GM21526 (cell line): ENCODE measurements around the gene SLC41A2.
A peak's percentile ranks its signal among the peaks of the same experiment; 100 is the strongest.
"Not testable (repeated sequence)": the region's sequence is repeated elsewhere in the genome, so short reads cannot be mapped to it uniquely, and the experiment has no call there.

Experiments
- ATAC-seq: cut with Tn5 transposase; IDR thresholded peaks from one replicate; pipeline ENCODE4 v1.9.1; 2021; ENCODE audit warnings: moderate library complexity; ENCODE audit not compliant: unreplicated experiment, low FRiP score

Gene SLC41A2

GRCh38 chr12:104958001-104958804, at the start of gene SLC41A2:
SLC41A2 (minus strand) TSS chr12:104958290; CDS start chr12:104928527, 29,763 bp downstream.
- peak; percentile 69 for ATAC-seq

GRCh38 chr12:105001476-105001875, 43.4 kb upstream of the SLC41A2 start:
- ATAC-seq = no peak

GRCh38 chr12:104999347-104999685, 41.2 kb upstream of the SLC41A2 start:
- no peak for ATAC-seq

- no peak for ATAC-seq
These were observed 40.6 kb upstream of the SLC41A2 start for GRCh38 chr12:104998423-104999346.

GRCh38 chr12:104997541-104997940, 39.5 kb upstream of the SLC41A2 start:
- ATAC-seq = no peak

GRCh38 chr12:104994336-104994735, 36.2 kb upstream of the SLC41A2 start:
- ATAC-seq = no peak

- no peak for ATAC-seq
These were observed 33.6 kb upstream of the SLC41A2 start for GRCh38 chr12:104991565-104992128.

GRCh38 chr12:104990950-104991349, 32.9 kb upstream of the SLC41A2 start:
- no peak for ATAC-seq

- ATAC-seq = peak; percentile 88
These were observed 28.2 kb upstream of the SLC41A2 start, which contains the start of gene NOPCHAP1 for GRCh38 chr12:104986022-104986941. NOPCHAP1 (plus strand) TSS chr12:104986316; CDS start chr12:104986353, 37 bp downstream.

- no peak for ATAC-seq
These were observed 27.1 kb upstream of the SLC41A2 start for GRCh38 chr12:104985206-104985605.

- ATAC-seq = not testable (repeated sequence)
These were observed 19.6 kb upstream of the SLC41A2 start for GRCh38 chr12:104977688-104978087.

GRCh38 chr12:104976703-104977102, 18.6 kb upstream of the SLC41A2 start:
- no peak for ATAC-seq

- ATAC-seq = no peak
These were observed 17.7 kb upstream of the SLC41A2 start for GRCh38 chr12:104975587-104976343.

GRCh38 chr12:104974626-104975290, 16.7 kb upstream of the SLC41A2 start:
- peak; percentile 98 for ATAC-seq

- no peak for ATAC-seq
These were observed 15.2 kb upstream of the SLC41A2 start for GRCh38 chr12:104973250-104973649.

- ATAC-seq = no peak
These were observed 13.2 kb upstream of the SLC41A2 start for GRCh38 chr12:104971306-104971705.

- no peak for ATAC-seq
These were observed 11.3 kb upstream of the SLC41A2 start for GRCh38 chr12:104969343-104969742.

GRCh38 chr12:104966677-104967076, 8.6 kb upstream of the SLC41A2 start:
- peak; percentile 78 for ATAC-seq

- no peak for ATAC-seq
These were observed 6.7 kb upstream of the SLC41A2 start for GRCh38 chr12:104964856-104965205.
